Stimulated activated CD8-positive, alpha-beta memory T cell treated with anti-CD3 and anti-CD28 coated beads, Interleukin-4, amount 100 ng/mL, for 48 hours (primary cell): ENCODE measurements around the gene FOXC1.

ENCODE experiments used
- DNase-seq: peaks from one replicate; pipeline ENCODE4 v3.0.0-alpha.2; 2020

The FOXC1 gene

DNA sequence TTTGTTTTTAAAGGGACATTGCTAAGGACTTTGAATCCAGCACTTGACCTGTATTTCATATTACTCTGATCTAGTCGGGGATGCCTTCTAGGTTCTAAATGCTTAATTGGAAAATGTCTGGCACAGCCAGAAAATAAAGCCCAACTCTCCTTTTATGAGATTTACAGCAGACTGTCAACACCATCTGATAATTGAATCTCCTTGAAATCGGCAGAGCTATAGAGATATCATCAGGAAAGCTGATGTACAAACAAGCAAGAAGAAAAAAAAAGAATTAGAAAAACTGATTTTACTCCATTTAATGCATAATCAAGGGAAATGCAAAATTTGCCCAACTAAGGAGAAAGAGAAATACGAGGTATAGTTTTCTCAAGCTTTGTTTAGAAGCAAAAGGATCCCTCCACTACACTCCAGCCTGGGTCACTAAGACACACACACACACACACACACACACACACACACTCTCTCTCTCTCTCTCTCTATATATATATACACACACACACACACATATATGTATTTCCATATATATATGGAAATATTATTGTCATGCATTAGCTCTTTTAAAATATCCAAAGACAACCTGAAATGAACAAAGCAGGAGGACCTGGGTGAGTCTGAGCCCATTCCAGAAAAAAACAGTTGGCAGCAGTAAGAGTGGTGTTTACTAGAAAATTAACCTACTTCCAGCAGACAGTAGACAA lies 9.5 kb upstream of the FOXC1 start:
- DNase-seq = no peak

DNA sequence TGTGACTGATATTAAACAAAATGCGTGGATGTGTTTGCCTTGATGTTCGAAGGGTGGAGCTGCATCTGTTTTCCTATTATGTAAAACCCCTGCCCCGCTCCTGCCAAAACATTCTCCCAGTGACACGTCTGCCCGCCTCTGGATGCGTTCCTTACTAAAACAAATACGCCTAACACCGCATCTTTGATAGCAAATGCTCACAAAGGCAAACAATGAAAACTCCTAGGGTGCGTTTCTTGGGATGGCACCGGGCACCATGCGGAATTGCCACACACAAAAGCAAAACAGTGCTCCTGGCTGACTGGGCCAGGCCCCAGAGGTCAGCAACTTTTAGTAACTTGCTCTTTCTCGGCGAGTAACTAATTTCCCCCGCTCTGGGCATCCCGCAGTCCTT lies 9.0 kb upstream of the FOXC1 start:
- DNase-seq = no peak

DNA sequence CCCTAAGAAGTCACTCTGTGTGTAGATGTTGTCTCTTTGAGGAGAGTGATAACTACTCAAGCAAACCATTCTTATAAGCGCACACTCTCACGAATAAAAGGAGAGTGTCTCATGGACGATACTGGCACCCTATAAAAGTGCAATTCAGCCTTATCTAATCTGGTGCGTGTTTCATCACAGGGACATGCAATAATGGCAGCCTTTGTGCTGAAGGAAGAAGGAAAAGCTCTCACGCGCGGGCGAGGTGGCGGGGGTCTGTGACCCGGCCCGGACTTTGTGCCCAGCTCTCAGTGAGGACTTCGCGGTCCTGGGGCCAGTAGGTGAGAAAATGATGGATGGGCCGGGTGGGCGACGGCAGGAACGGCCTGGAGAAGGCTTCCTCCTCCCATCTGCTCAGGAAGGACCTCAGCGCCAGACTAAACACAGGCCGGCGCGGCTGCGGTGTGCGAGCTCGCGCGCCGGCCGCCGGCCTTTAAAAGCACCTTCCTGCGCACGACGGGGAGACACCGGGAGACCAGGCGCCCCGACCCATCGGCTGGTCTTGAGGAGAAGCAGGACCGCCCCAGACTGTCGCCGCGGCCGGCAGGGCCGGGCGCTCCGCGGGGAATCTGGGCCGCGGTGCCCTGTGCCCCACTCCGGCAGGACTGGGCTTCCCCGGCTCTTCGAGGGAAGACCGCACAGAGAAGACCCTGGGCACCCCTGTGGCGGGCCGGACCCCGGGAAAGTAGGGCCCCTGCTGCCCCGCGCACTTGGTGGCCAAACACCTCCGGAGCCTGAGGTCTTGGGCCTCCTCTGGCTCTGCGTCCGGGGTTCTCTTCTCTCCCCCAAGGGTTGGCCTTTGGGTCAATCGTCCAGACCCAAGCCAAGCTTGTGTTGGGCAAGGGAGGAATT lies 8.3 kb upstream of the FOXC1 start:
- no peak for DNase-seq

DNA sequence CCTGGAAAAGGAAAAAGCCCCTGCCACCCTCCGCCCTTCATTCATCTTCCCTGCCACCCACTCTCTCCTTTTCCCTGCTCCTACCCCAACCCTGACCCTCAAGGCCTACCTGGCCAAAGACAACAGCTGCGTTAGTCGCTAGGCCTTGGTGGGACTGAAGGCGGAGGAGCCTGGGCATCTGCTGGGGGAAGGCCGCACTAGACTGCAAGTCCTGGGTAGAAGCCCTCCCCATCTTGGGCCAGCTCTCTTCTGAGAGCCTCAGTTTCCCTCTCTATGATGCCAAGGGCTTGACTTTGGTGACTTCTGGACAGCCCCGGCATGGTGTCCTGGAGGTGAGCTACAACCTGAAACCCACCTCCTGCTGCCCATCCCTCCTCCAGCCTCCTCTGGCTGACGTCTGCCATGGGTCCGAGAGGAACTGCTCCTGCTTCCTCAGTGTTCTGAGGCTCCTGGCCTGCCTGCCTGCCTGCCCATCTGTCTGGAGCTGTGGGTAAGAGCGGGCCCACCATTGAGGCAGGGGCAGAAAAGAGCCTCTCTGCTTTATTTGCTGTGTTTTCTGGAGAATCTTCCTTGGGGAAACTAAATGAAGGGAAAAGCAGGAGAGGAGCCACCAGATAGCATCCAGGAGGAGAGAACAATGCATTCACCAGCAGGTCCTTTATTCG lies 7.5 kb upstream of the FOXC1 start:
- DNase-seq = no peak

DNA sequence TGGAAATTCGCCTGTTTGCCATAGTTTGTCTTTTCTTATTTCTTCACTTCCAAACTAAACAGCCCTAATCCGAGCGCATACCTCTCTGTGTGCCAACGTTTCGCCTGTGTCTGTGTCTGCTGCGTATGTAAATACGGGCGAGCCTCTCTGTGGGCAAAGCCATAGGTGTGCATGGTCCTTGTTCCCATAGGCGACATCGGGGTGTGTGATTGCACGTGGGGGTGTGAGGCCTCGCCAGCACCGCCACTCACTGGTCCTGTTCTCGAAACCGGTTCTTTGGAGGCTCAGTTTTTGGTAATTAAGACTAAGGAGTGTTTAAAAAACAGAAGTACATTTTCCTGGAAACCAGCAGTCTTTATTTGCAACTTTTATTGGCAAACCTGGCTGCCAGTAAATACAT lies 6.0 kb upstream of the FOXC1 start:
- no peak for DNase-seq

DNA sequence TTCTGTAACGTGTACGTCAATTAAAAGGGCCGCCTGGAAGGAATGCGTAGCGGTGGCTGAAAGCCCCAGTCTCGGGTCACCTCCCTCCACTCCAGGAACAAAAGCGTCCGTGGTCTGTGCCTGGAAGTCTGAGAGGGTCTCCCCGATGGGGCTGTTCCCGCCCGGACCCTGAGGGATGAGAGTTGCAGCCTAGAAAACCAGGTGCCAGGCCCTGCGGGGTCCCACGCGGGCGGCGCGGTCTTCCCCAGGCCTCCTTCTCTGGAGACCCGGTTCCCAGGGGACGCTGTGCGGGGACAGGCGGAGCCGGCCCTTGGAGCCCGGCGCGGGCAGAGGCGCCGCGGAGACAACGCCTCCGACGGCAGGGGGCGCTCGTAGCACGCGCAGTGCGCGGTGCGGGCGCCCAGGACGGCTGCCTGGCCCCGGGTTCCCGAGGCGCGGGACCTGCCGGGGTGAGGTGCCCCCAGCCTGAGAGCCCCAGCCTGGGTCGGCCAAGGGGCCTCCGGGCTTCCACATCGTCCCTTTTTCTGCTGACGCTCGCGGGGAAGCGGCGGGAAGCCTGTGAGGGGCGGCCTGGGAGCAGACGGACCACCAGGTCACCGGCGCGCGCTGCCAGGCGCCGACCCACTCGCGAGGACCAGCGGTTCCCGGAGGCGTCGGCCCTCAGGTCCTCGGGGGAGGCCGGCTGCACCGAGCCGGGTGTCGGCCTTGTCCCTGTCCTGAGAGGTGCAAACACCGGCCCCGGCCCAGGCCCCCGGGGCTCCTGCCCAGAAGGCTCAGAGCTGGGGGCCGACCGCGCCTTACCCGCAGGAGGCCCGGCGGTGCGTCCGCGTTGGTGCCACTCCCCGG lies 5.3 kb upstream of the FOXC1 start:
- peak; percentile 82 for DNase-seq

DNA sequence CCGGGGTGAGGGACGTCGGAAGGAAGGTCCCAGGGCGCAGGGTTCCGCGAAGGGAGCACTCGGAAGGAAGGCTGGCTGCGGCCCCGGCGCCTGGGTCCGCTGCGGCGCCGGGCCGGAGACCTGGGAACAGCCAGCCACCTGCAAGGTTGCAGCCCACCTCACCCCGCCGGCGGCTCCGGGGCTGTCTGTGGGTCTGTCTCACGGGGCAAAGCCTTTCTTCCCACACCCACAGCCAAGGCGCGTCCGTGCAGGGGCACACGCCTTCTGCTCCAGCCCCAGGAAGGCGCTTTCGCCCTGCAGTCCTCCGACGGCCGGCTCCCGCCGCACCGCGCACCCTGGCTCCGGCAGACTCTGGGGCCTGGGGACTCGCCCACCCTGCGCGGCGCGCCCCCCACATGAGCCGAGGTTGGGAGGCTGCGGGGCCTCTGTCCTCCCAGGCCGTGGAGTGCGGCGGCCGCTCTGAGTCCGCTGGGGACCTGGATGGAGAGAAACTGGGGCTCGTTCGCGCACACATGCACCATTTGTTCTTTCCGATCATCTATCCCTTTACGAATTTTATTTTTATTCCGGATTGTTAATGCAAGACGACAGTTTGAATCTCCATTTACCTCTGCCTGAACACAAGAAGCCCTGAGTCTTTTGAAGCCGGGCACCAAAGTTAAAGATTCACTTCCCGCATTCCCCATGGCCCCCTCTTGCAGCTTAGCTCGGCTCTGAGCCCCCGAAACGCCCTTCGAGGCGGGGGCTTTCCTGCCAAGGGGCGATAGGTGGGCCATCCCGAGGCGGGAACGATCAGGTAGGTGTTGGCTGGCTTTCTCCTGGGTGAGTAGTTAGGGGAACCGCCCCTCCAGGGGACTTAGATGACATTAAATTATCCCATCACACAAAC lies 4.5 kb upstream of the FOXC1 start:
- DNase-seq = no peak

DNA sequence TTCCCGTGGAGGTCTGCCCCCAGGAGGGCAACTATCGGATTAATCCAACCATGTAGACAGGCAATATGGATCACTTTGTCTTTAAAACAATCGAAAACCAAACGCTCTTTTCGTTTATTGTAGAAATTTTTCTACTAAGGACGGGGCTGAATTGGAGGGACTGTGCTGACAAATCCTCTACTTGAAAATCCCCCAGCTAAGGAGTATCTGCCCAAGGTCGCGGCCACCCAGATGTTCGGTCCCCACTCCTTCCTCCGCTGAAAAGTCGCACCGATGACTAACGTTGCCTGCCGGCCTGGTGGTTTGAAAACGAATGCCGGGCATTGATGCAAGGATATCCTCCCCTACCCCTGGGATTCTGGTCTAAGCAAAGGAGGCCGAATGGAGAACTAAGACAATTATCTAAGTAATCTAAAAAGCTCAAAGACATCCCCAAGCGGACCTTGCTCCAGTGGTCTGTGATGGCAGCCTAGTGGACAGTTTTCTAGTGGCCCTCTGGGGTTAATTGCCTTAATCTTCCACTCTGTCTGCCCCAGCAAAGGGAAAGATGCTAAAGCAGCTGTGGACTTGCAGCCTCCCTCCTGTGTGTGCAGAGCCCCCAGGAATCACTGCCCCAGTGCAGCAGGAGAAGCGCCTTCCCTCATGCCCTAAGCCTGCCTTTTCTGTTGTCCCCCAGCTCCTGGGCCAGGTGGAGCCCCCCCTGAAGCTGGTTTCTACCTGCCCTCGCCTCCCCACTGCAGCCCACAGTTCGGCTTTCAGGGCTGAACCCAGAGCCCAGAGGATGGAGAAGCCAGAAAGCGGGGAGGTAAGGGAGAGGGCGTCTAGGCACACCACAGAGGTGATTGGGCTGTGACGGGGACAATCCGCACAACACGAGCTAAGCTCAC lies 3.6 kb upstream of the FOXC1 start:
- DNase-seq = no peak

DNA sequence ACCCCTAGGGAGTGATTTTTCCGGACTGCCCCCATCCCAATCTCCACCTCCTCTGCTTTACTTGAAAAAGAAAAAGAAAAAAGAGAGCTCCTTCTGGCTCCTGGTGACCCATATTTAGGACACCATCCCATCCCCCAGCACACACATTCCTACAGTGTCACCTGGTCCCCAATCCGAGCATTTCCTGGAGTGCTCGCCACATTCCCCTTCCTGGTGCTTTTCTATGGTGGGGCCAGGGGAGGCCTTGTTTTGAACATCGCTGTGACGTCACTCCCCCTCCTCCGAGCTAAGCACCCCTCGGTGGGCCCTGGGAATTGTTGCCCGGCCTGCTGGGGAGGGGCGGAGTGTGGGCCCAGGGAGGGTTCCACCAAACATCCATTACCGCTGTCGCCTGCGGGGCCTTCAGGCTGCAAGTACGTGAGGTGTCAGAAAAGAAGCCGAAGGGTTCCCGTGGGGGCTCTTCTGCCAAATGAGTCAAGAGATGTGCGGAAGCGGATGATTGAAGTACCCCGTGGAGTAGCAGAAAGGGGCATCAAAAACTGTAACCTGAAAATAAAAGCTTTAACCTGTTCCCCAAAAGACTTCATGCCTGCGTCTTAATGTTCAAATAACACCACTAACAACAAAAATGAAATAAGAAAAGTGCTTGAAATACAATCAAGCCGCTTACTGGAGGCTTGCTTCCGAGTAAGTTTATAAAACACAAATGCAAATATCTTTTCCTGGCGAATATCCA lies 2.8 kb upstream of the FOXC1 start:
- no peak for DNase-seq

DNA sequence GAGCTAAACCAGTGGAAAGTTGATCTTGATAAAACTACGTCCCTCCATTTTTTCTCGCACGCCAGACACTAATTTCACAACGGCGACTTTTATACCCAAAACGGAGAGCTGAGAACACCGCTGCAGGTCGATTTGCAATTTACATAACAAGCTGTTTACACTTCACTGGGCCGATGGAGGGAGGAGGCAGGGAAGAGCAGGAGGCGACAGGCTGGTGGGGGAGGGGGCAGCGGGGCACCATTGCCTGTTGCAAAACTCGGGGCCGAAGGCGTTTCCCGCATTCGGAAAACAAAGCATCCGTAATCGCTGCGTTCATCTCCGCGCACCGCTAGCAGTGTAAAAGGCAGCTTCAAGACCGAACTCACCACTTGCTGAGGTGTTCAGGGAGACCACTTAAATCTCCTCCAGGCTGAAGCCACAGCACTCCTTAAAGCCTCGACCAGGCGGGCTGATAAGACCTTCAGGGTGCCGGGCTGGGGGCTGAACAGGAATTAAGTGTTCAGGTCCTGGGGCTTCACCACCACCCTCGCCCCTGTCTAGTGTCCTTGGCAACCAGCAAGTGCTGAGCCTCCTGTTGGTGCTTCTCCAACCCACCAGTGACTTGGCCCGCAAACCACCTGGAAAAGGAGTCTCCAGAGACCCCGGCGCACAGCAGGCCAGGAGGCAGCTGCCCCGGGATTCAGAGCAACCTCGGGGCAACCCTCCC lies 2.0 kb upstream of the FOXC1 start:
- DNase-seq = no peak

DNA sequence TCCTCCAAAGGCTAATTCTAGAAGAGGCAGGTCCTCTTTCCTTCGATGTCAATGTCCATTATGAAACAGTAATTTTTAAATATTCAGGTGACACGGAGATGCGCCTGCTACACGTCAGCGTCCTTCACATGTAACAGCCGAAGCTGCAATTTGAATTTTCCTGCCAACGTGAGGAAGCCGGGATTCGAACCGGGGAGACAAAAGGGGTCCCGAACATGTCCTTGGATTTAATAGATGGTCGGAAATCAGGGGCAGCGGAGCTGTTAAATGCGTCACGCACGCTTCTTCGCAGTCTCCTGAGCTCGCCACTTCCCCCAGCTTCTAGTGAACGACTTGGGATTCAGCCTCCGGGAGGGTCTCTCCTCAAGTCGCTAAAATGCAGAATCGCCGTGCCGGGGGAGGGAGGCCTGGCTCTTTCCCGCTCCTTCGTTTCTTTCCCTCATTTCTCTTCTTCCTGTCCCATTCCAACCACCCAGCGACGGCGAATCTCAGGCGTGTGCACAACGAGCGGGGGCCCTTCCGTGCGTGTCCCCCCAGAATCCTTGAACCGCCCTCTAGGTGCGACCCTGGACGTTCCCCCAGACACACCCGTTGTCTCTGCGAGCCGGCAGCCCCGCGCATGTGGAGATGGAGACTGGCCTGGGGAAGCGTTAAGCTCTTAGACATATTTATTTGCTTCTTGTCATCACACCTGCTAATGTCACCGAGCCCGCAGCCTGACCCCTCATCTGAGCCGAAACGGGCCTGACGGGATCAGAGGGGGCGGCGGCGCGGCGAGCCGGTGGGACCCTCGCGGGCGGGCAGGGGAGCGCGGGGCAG lies 1.3 kb upstream of the FOXC1 start:
- DNase-seq = no peak

DNA sequence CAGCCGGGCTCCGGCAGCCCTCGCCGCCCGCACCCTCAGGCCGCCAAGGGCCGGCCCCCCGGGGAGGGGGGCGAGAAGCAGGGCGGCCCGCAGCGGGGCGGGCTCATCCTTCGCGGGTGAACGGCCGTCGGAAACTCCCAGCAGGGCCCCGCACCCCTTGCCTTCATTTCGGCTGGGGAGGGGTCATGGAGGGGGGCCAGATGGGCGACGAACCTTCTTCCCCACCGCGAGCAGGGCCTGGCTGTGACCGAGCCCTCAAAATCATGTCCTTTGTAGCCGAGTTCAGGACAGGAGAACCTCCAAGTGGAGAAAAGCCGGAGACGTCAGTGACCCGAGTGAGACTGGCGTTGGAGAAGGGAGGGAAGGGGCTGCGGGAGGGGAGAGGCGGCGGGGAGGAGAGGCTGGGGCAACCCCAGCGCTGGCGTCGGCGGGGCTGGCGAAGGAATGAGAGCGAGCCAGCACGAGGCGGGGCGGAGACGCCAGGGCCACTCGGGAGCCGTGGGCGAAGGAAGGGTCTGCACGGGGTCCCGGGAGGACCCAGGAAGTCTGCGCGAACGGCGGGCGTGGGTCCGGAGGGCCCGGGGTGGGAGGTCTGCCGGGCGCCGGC lies 571 bp upstream of the FOXC1 start:
- no peak for DNase-seq

DNA sequence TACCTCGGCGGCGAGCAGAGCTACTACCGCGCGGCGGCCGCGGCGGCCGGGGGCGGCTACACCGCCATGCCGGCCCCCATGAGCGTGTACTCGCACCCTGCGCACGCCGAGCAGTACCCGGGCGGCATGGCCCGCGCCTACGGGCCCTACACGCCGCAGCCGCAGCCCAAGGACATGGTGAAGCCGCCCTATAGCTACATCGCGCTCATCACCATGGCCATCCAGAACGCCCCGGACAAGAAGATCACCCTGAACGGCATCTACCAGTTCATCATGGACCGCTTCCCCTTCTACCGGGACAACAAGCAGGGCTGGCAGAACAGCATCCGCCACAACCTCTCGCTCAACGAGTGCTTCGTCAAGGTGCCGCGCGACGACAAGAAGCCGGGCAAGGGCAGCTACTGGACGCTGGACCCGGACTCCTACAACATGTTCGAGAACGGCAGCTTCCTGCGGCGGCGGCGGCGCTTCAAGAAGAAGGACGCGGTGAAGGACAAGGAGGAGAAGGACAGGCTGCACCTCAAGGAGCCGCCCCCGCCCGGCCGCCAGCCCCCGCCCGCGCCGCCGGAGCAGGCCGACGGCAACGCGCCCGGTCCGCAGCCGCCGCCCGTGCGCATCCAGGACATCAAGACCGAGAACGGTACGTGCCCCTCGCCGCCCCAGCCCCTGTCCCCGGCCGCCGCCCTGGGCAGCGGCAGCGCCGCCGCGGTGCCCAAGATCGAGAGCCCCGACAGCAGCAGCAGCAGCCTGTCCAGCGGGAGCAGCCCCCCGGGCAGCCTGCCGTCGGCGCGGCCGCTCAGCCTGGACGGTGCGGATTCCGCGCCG lies 994 bp downstream of the FOXC1 start:
- no peak for DNase-seq

DNA sequence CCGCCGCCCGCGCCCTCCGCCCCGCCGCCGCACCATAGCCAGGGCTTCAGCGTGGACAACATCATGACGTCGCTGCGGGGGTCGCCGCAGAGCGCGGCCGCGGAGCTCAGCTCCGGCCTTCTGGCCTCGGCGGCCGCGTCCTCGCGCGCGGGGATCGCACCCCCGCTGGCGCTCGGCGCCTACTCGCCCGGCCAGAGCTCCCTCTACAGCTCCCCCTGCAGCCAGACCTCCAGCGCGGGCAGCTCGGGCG lies 1.5 kb downstream of the FOXC1 start:
- DNase-seq = no peak

DNA sequence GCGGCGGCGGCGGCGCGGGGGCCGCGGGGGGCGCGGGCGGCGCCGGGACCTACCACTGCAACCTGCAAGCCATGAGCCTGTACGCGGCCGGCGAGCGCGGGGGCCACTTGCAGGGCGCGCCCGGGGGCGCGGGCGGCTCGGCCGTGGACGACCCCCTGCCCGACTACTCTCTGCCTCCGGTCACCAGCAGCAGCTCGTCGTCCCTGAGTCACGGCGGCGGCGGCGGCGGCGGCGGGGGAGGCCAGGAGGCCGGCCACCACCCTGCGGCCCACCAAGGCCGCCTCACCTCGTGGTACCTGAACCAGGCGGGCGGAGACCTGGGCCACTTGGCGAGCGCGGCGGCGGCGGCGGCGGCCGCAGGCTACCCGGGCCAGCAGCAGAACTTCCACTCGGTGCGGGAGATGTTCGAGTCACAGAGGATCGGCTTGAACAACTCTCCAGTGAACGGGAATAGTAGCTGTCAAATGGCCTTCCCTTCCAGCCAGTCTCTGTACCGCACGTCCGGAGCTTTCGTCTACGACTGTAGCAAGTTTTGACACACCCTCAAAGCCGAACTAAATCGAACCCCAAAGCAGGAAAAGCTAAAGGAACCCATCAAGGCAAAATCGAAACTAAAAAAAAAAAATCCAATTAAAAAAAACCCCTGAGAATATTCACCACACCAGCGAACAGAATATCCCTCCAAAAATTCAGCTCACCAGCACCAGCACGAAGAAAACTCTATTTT lies 2.0 kb downstream of the FOXC1 start:
- DNase-seq = no peak

DNA sequence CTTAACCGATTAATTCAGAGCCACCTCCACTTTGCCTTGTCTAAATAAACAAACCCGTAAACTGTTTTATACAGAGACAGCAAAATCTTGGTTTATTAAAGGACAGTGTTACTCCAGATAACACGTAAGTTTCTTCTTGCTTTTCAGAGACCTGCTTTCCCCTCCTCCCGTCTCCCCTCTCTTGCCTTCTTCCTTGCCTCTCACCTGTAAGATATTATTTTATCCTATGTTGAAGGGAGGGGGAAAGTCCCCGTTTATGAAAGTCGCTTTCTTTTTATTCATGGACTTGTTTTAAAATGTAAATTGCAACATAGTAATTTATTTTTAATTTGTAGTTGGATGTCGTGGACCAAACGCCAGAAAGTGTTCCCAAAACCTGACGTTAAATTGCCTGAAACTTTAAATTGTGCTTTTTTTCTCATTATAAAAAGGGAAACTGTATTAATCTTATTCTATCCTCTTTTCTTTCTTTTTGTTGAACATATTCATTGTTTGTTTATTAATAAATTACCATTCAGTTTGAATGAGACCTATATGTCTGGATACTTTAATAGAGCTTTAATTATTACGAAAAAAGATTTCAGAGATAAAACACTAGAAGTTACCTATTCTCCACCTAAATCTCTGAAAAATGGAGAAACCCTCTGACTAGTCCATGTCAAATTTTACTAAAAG lies 2.7 kb downstream of the FOXC1 start:
- no peak for DNase-seq
